GM18498 (cell line): Measurements from ENCODE around the gene C2.

ENCODE experiments used
- ATAC-seq: cut with Tn5 transposase; IDR thresholded peaks from one replicate; pipeline ENCODE4 v1.9.1; 2021; ENCODE audit warnings: mild to moderate bottlenecking, moderate library complexity; ENCODE audit not compliant: unreplicated experiment

The C2 gene

DNA sequence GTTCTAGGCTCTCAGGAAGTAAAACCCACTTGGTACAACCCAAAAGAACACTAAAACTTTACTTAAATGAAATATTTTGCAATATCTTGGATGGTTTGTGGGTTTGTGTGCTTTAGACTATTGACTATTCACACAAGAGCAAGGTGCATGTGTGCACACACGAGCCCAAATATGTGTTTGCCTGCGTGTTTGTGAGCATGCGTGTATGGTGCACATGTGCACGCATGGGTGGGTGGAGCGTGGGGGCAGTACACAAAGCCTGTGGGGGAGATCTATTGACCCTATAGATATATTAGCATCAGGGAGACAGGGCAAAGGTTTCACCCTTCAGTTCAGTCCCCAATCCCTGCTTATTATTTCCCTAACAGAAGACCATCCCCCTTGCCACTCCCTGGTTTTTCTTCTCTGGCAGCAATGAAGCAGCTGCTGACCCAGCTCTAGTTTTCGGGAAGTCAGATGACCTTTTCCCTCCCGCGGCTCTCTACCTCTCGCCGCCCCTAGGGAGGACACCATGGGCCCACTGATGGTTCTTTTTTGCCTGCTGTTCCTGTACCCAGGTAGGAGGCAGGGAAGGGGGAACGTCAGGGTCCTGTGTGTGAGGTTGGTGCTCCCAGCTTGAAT is at the start of gene C2:
Gene C2 (plus strand): TSS at position 476 of the 621 bp plus-strand sequence. CDS start 36 bp downstream, at position 512.
- ATAC-seq = no peak

DNA sequence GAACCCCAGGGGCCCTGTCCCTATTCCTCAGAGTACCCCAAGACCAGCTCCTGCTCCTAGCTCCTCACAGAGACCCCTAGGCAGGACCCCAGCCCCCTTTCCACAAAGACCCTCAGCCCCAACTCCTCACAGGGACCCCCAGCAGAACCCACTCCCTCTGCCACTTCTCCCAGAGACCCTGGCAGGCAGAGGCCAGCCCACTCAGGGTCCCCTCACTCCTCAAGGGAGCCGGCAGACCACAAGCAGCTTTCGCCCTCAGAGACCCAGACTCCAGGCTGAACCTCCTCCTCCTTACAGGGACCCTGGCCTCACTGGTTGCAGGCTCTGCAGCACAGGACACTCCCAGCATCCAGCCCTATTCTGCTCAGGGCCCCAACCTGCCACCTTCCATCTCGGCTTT is 49.3 kb upstream of the C2 start:
- no peak for ATAC-seq

DNA sequence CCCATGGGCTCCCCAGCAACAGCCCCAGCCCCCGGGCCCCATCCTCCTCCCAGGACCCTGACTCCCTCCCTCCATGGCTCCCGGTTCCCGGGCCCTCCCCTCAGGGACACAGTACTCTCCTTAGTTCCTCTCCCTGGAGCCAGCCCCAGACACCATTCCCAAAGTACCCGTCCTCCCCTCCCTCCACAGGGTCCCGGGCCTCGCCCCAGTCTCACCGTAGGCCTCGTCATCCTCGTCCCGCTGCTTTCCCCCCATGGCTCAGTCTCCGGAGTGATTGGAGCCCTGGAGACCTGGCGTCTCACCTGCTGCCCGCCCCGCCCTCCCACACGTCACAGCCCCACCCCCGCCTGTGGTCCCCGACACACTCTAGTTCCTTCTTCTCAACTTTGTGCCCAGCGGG is 48.8 kb upstream of the C2 start, which contains the start of gene SLC44A4:
Gene SLC44A4 (minus strand): TSS at position 272 of the 400 bp plus-strand sequence. CDS start 17 bp downstream, at position 255.
- no peak for ATAC-seq

DNA sequence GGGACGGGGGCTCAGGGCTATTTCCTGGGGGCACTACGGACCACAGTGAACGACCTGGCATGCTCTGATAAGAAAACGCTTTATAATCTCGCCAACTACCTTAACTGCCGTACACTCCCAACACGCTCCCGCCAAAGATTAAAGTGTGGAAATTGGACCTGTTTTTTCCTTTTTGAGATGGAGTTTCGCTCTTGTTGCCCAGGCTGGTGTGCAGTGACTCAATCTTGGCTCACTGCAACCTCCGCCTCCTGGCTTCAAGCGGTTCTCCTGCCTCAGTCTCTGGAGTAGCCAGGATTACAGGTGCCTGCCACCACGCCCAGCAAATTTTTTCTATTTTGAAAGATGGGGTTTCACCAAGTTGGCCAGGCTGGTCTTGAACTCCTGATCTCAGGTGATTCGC is 48.4 kb upstream of the C2 start:
- no peak for ATAC-seq

DNA sequence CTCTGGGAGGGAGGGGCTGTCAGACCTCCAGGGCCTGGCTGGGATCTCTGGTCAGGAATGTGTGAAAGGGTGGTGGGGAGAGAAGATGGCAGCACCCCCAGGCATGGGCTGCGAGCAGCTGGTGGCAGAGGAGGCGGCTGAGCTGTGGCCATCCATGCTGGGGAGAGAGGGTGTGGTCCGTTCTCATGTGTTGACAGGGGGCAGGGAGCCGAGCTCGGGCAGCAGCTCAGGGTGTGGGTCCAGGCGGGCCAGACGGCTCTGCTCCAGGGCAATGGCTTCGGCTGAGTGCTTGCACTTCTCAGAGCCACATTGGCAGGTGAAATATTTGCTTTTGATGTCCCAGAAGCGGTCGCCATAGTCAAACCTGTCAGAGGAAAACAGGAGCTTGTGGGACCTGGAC is 47.6 kb upstream of the C2 start:
- no peak for ATAC-seq

DNA sequence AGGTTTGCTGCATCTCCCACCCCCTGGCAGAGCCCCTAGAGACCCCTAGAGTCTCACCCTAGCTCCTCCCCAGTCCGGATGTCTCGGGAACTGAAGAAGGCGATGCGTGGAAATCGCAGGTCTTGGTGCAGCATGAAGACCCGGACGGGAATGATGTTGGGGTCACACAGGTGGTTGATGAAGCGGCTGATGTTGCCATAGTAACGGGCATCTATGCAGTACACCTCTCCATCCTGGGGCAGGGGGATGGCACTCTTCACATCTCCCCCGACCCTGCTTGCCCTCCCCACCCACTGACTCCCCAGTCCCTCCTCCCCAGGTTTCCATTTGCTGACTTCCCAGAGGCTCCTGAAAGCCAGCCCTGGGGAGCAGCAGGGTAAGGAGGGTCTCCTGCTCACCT is 46.9 kb upstream of the C2 start:
- ATAC-seq = no peak

DNA sequence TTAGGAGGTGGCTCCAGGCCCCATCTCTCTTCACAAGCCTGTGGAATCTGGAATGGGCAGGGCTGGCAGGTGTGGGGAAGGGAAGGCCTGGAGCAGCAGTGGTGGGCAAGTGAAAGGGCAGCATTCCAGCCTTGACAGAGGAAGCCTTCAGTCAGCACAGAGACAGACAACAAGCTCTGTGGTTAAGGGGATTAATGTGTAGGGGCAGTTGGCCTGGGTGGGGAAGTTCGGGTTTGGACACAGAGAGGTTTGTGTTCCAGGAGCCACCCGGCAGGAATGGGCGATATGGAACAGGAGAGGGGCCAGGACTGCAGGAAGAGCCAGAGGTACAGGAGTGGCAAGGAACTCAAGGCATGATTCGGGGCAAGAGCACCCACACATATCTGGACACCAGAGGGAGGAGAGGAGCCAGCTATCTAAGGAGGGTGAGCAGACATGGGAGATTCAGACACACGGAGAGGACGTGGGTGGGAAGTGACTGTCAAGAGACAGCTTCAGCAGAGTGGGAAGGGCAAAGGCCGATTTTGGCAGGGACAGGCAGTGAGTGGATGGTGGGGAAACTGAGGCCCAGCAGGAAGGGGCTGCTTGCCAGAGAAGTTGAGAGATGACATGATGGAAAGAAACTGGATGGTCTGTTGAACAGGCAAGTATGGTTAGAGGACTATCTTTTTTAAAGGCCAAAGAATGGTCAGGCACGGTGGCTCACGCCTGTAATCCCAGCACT is 46.2 kb upstream of the C2 start:
- no peak for ATAC-seq

DNA sequence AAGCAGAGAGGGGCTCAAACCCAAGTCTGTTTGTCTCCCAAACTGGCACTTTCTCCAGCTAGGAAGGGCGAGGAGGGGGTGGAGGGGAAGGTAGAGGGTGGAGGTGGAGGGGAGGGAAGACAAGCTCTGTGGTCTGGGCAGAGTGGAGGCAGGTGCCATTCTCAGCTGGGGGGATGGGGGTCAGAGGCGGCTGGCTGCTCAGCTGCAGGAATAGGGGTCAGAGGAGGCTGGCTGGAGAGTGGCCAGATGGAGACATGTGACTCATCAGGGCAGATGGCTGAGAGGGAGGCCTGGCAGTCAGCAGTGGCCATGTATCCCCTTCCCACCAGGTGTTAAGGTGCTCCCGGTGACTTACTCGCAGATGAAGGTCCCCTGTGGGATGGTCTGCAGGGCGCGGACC is 45.2 kb upstream of the C2 start:
- no peak for ATAC-seq

DNA sequence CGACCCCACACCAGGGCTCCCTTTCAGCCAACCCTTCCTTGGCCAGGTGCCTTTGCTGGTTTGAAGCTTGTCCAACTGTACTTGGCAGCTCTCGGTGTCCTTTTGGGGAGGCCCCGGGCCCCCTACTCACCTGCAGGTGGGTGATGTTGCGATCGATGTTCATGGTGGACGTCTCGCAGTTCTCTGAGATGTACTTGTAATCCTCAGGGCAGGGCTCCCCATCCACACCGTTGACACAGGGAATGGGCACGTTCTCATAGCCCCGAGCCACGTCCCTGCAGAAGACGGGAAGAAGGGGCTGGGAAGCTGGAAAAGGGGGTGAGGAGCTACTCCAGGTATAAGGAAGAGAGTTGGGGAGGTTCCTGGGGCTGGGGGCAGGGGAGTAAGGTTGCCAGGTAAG is 43.8 kb upstream of the C2 start:
- no peak for ATAC-seq

DNA sequence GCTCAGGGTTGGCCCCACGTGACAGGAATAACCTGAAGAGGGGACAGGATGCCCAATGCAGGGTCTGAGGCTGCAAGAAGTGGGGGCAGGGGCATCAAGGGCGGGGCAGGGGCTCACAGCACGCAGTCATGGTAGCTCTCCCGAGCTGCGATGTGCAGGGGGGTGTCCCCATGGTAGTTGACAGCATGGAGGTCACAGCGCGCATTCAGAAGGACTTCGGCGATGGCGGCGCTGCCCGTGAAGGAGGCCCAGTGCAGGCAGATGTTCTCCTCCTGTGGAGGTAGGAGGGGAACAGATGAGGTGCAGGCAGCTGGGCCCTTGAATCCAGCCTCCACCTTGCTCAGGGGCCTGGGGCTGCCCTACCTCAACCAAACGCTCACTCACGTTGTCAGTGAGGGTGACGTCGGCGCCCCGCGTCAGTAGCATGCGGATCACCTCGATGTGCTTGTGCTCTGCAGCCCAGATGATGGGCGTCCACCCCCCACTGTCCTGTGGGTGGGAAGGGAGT is 42.9 kb upstream of the C2 start:
- no peak for ATAC-seq

DNA sequence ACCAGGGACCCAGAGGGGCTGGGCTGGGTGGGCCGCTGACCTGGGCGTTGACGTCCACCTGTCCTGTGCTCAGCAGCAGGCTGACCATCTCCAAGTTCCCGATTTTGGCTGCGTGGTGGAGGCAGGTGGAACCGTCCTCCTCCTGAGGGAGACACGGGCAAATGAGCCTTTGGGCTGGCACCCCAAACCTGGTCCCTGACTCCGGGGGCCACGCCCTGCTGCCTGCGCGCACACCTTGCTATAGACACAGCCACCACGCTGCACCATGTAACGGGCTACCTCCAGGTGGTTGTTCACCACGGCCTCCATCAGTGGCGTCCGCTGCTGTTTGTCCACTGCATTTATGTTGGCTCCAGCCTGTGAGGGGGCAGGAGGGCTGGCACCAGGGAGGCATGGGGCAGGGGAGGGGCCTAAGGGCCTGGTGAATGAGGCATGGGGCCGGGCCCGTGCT is 41.0 kb upstream of the C2 start:
- ATAC-seq = no peak

DNA sequence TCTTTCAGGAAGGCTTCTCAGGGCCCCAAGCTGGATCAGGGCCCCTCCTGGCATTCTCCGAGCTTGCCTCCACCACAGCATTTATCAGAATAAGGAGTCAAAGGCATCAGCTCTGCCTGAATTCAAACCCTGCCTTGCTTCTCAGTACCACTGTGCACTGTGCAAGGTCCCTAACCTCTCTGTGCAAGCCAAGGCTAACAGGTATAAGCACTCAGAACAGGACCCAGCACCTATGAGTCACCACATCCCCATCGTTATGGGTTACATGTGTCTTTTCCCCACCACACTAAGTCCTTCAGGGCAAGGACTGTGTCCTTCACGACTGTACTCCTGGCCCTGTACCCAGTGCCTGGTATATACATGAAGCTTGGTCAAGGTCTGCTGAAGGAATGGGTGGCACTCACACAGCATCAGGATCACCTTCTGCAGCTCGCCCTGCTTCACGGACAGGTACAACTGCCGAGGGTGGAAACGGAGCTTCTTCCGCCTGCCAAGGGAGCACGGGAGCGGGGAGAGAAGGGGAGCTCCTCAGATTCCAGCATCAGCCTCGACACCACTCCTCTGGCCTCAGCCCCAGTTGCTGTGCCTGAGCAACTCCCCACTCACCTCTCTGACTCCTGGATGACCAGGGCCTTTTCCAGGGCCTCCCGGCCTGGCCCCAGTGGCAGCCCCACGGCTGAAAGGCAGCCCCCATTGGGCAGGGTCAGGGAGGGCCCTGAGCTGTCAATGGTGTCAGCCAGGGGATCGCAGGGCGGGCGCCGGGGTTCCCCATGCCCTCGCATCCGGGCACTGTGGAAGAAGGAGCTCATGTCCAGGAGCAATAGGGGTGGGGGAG is 40.1 kb upstream of the C2 start:
- no peak for ATAC-seq

DNA sequence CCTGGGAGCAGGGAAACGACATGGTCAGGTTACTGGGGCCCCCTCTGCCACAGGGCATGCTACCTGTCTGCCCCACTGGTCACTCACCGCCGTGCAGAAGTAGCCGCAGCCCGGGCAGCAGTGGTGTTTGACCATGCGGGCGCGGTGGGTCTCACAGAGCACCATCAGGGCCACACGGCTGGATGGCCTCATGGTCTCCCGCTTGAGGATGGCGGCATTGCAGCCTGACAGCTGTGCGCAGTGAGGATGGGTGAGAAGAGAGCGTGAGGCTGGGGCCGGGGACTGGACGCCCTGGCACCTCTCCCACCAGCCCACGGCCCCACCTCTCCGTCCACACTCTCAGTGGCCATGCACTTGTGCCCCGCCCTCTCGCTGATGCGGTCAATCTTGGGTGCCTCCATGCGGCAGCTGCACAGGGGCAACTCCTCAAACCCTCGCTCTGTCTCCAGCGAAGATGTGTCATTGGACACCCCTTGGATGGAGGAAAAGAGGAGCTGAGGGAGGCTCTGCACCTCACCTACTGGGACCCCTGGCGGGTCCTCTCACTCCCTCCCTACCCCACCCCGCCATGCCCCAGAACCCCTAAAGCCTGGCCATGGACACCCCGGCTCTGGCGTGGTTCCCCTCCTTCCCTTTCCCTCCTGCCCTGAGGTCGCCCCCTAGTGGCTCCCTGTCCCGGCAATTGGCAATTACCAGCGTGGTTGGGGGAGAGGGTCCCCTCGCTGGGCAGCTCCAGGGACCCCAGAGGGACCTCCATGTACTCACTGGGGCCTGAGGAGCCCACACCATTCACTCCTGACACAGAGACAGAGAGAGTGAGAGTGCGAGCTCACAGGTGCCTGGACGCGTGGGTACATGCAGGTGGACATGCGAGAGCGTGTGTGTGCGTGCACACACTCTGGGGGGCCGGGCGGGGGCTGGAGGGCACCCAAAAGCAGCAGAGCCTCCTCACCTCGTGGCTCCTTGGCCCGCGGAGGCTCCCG is 39.0 kb upstream of the C2 start:
- no peak for ATAC-seq

DNA sequence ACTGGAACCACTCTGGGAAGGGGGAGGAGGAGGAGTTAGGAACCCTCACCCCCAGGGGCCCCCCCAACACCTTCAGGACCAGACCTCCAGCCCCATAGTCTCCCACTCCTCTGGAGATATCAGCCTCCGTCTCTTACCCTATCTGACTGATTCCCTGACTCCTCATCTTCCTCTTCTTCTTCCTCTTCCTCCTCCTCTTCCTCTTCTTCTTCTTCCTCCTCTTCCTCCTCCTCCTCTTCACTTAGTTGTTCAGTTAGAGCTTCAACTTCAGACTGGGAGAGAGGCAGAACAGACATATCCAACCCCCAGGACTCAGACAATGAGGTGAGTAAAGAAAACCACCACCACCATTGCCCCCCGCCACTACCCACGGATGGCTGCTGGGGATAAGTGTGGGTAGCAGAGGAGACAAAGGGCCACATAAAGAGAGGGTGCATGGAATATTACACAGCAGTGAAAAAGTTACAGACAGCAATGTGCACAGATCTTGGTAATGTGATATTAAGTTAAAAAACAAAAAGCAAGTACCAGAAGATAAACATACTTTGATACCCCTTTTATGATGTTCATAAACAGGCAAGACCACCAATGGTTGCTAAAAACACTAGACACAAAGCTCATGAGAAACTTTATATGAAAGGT is 38.1 kb upstream of the C2 start:
- no peak for ATAC-seq

DNA sequence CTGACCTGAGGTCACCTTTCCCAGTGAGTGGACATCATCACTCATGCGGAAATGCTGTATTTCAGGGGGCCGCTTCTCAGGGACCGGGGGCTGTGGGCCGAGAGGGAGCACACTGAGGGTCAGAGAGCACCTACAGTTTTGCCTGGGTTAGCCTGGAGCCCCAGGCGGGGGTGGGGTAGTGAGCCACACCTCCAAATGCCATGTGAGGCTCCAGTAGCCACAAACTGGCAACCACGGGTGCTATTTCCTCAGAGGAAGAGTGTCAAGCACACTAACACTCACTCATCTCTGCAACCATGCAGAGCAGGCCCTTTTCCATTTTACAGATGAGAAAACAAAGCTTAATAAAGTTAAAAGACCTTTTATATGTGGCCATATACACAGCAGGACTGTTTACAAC is 34.7 kb upstream of the C2 start:
- no peak for ATAC-seq

DNA sequence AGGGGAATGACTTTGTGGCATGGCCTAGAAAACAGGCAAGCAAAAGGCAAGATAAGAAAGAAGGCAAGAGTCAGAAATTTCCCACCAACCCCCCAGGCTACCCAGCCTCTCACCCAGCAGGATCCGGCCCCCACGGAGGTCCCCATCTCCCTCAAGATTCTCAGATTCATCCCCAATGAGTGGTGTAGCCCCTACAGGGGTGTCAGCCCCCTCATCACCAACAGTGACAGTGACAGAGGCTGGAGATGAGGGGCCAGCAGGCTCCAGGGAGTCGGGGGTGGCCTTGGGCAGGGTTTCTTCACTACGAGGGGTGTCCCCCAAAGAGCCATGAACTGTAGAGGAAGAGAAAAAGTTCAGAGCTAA is 31.0 kb upstream of the C2 start:
- ATAC-seq = no peak

DNA sequence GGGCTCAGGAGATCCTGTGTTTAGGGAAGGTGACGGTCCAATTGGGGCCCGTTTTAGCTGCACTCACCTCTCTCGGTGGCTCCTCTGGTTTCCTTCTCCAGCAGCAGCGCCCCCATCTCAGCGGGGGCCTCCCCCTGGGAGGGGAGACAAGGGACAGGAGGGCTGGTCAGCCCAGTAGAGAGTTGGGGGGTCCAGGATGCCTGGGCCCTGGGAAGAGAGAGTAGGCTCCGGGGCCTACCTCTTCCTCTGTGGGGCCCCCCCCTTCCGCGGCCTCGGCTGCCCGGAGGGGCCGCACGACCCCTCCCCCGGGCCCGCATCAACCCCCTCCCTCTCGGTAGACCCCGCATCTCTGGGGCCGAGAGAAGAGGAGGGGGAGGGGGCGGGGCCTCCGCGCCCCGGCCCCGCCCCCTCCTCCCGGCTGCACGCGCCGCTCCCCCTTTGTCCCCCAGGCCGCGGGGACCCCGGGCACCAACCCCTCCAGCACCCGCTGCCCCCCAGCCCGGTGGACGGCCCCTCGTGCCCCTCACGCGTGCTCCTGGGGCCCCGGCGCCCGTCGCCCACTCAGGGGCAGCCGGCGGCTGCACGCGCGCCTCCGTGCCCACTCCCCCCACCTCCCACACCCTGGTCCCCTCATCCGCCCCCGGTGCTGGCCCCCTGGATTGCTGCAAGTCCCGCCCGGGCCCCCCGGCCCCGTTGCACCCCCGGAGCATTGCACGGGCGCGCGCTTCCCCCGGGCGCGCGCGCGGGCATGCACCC is 30.5 kb upstream of the C2 start:
- no peak for ATAC-seq

DNA sequence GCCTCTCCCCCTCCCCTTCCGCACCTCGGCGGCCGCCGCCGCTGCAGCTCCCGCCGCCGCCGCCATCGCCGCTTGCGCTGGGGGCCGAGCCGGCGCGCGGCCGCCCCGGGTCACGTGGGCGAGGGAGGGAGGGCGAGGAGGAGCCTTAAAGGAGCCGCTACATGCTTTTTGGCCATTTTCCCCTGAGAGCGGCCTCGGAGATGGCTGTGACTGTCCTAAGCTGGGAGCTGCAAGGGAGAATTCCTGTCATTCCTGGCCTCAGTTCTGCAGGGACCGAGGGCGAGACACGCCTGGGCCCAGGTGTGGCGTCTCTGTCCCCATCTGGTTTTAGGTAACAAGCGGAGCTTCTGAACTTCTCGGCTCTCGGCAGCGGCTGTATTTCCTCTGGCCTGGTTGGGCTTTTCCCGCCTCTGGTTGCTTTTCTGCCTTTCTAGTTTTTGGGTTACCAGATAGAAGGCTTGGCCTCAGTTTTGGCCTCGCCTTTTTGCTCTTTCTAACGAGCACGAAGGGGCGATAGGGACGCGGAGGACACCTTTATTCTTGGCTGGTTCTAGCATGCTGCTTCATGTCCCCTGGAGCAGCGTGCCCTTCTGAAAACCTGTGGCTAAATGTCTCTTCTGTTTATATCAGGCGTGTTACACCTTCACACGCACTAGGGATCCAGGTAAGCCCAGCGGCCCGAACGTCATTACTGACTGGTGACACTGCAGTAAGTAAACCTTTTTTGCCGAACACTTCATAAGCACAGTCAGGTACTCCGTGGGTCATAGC is 29.7 kb upstream of the C2 start, which contains the start of gene EHMT2:
Gene EHMT2 (minus strand): TSS at position 87 of the 771 bp plus-strand sequence. CDS start 21 bp downstream, at position 66.
- ATAC-seq = peak; percentile 57
